GM10248 (cell line): Measurements from ENCODE around the gene GALNTL6.

ENCODE experiments used
- CTCF ChIA-PET: fragments of 300-600 bp; sonication (Branson Sonifier 250); formaldehyde crosslinking; extraction: SDS; loops from one replicate; lab custom pipeline; 2021; ENCODE audit warnings: antibody characterized with exemption; lab: Yijun Ruan, JAX
- POLR2A ChIA-PET: fragments of 350-650 bp; sonication (Branson Sonifier 250); formaldehyde crosslinking; extraction: SDS; loops from one replicate; lab custom pipeline; 2020; ENCODE audit warnings: antibody characterized with exemption; lab: Yijun Ruan, JAX
- DNase-seq: peaks from one replicate; pipeline ENCODE4 v3.0.0; 2012; ENCODE audit errors: extremely low spot score
- TF ChIP-seq, protein P1 (sequence below): IDR thresholded peaks from 2 replicates; pipeline ENCODE4 v1.5.1; 2012; ENCODE audit warnings: mild to moderate bottlenecking, low read depth; ENCODE audit errors: extremely low read depth, missing control alignments, control extremely low read depth

The GALNTL6 gene

GRCh38 chr4:172995161-172995560 lies 1182.0 kb downstream of the GALNTL6 start:
- POLR2A ChIA-PET, result no interaction called here
- TF ChIP-seq, protein P1, sequence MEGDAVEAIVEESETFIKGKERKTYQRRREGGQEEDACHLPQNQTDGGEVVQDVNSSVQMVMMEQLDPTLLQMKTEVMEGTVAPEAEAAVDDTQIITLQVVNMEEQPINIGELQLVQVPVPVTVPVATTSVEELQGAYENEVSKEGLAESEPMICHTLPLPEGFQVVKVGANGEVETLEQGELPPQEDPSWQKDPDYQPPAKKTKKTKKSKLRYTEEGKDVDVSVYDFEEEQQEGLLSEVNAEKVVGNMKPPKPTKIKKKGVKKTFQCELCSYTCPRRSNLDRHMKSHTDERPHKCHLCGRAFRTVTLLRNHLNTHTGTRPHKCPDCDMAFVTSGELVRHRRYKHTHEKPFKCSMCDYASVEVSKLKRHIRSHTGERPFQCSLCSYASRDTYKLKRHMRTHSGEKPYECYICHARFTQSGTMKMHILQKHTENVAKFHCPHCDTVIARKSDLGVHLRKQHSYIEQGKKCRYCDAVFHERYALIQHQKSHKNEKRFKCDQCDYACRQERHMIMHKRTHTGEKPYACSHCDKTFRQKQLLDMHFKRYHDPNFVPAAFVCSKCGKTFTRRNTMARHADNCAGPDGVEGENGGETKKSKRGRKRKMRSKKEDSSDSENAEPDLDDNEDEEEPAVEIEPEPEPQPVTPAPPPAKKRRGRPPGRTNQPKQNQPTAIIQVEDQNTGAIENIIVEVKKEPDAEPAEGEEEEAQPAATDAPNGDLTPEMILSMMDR, result no peak
- no peak for DNase-seq
- CTCF ChIA-PET, result interaction anchor here (8.6 kb wide), 1 partner anchor 17 kb away, joined by 53 read pairs; no protein-coding TSS in a partner anchor

DNA sequence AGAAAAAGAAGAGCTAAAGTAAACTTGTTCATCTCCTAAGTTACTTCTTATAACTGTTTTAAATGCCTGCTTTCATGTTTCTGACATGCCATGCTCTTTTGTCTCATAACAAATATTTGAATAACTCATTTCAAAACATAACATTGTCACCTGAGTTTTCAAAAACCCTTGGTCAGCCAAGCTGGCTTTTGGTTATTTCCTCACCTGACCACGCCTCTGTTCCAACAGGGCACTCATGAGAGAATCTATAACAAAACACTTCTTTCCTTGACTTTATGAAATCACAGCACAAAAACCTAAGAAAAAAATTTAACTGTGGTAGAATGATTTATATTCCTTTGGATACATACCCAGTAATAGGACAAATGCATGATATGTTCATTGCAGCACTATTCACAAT lies 1182.5 kb downstream of the GALNTL6 start:
- no peak for DNase-seq
- TF ChIP-seq, protein P1, result no peak
- ChIA-PET POLR2A (no interaction called here), CTCF (interaction anchor here (8.6 kb wide), 1 partner anchor 17 kb away, joined by 53 read pairs; no protein-coding TSS in a partner anchor)

GRCh38 chr4:172996571-172997216 lies 1183.5 kb downstream of the GALNTL6 start:
- no peak for DNase-seq
- TF ChIP-seq, protein P1, result no peak
- CTCF ChIA-PET, result interaction anchor here (1.5 to 8.6 kb wide), 3 partner anchors 9 to 16 kb away, joined by 4 to 53 read pairs (median 5); no protein-coding TSS in a partner anchor

GRCh38 chr4:172997217-172997609 lies 1184.0 kb downstream of the GALNTL6 start:
- TF ChIP-seq, protein P1, result no peak
- ChIA-PET POLR2A (no interaction called here), CTCF (interaction anchor here (1.5 to 8.6 kb wide), 3 partner anchors 9 to 15 kb away, joined by 4 to 53 read pairs (median 5); no protein-coding TSS in a partner anchor)
- no peak for DNase-seq

More at GRCh38 chr4:172996571-172997216, 1183.5 kb downstream of the GALNTL6 start:
- POLR2A ChIA-PET, result interaction anchor here (0.6 kb wide), 1 partner anchor 1273 kb away, joined by 4 read pairs; no protein-coding TSS in a partner anchor

- POLR2A ChIA-PET, result no interaction called here
- TF ChIP-seq, protein P1, result no peak
- CTCF ChIA-PET, result interaction anchor here (1.7 to 8.6 kb wide), 2 partner anchors 12 to 14 kb away, joined by 4 to 53 read pairs; no protein-coding TSS in a partner anchor
- no peak for DNase-seq
These were observed 1184.7 kb downstream of the GALNTL6 start for GRCh38 chr4:172997856-172998255.

GRCh38 chr4:172998527-172999469 lies 1185.6 kb downstream of the GALNTL6 start:
- ChIA-PET CTCF (interaction anchor here (1.7 to 8.6 kb wide), 2 partner anchors 12 to 13 kb away, joined by 4 to 53 read pairs; no protein-coding TSS in a partner anchor), POLR2A (no interaction called here)
- no peak for DNase-seq
- TF ChIP-seq, protein P1, result no peak
